IPS DF 6.9 (cell line): ENCODE results near the gene SLC8A1.

Experiments used
- DNase-seq: peaks from one replicate; pipeline ENCODE4 v3.0.0-alpha.2; 2013; ENCODE audit warnings: low read depth, low spot score
- H3K27ac ChIP-seq: one replicate; pipeline ENCODE4 v1.5.1; 2013; ENCODE audit warnings: low read length, control low read depth
- H3K27me3 ChIP-seq: 2 replicates; pipeline ENCODE4 v1.6.1; 2013; ENCODE audit warnings: mild to moderate bottlenecking, low read length; ENCODE audit not compliant: control insufficient read depth, insufficient read depth
- H3K36me3 ChIP-seq: 2 replicates; pipeline ENCODE4 v1.6.1; 2013; ENCODE audit warnings: low read length; ENCODE audit not compliant: control insufficient read depth, insufficient read depth
- H3K4me1 ChIP-seq: 2 replicates; pipeline ENCODE4 v1.6.1; 2013; ENCODE audit warnings: low read length; ENCODE audit not compliant: control insufficient read depth, insufficient read depth
- H3K4me3 ChIP-seq: 2 replicates; pipeline ENCODE4 v1.5.1; 2013; ENCODE audit warnings: mild to moderate bottlenecking, low read length
- H3K9me3 ChIP-seq: 2 replicates; pipeline ENCODE4 v1.6.1; 2013; ENCODE audit warnings: low read length, inconsistent platforms; ENCODE audit not compliant: control insufficient read depth, insufficient read depth
- WGBS: extraction: QIAGEN DNeasy Blood & Tissue Kit; methylation state at CpG from one replicate; pipeline ENCODE4 v1.1.7; 2013; ENCODE audit warnings: mixed read lengths, missing lambda C conversion rate; ENCODE audit not compliant: insufficient read length, insufficient coverage; 5-methylcytosine and 5-hydroxymethylcytosine counted together

The SLC8A1 gene

DNA sequence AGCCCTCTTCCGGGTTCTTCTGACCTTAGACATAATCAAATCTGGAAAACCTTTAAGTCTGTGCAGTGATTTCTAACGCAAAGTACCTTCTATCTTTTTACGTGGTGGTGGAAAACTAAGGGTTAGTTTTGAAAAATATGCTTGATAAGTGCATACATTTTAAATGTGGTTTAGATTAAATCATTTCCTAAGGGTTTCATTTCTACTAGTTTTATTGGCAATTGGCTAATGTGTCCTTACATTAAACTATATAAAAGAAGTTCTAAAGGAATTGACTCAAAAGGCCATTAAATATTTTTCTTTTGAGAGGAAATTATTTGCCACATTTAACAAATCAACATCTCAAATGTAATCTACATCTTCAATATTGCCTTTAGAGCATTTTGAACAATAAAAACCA lies 404.5 kb downstream of the SLC8A1 start:
- no peak overlapping the region for H3K4me3 ChIP-seq
- no peaks in the 10 kb centered on the region for H3K27me3 ChIP-seq
- no peaks in the 10 kb centered on the region for H3K36me3 ChIP-seq
- WGBS, result no CpG with 5 or more reads among the region's 3 CpGs
- H3K4me1 ChIP-seq, result no peaks in the 10 kb centered on the region; the same call in 1 of the 2 replicates
- no peaks in the 10 kb centered on the region for H3K9me3 ChIP-seq
- DNase-seq, result no peak
- H3K27ac ChIP-seq, result no peak overlapping the region
